HepG2 (cell line): ENCODE data around the gene FUT6. TPM values are rescaled to one million over a fixed set of nuclear protein-coding genes. Genes with fewer than 3 reads are reported as not detected.

Experiments
- BRCA1 ChIP-seq: sonication (generic); formaldehyde crosslinking; IDR thresholded peaks from 2 replicates; pipeline ENCODE4 v1.4.0; 2020; ENCODE audit warnings: missing genetic modification reagents
- CENPT ChIP-seq: sonication (generic); formaldehyde crosslinking; IDR thresholded peaks from 2 replicates; pipeline ENCODE4 v1.8.0; 2022; ENCODE audit warnings: low read depth, mild to moderate bottlenecking, moderate library complexity, missing genetic modification reagents
- HDAC1 ChIP-seq: sonication (generic); formaldehyde crosslinking; IDR thresholded peaks from 2 replicates; pipeline ENCODE4 v1.5.1; 2020; ENCODE audit warnings: mild to moderate bottlenecking, missing genetic modification reagents
- KLF16 ChIP-seq, 2 experiments: sonication (generic) in 1 of 2; formaldehyde crosslinking in 1 of 2; IDR thresholded peaks; 2 replicates each; pipeline versions ENCODE4 v1.6.1 to v1.8.0; 2016 to 2023; ENCODE audit warnings: missing genetic modification reagents in 2 of 2, missing compliant biosample characterization in 1 of 2
- MAFG ChIP-seq: sonication (generic); formaldehyde crosslinking; IDR thresholded peaks from 2 replicates; pipeline ENCODE4 v1.5.1; 2020; ENCODE audit warnings: mild to moderate bottlenecking, missing genetic modification reagents
- MED13 ChIP-seq: sonication (generic); formaldehyde crosslinking; IDR thresholded peaks from 2 replicates; pipeline ENCODE4 v1.5.0; 2020; ENCODE audit warnings: missing genetic modification reagents
- MEF2D ChIP-seq: sonication (generic); formaldehyde crosslinking; IDR thresholded peaks from 2 replicates; pipeline ENCODE4 v1.5.1; 2020; ENCODE audit warnings: mild to moderate bottlenecking, missing genetic modification reagents
- MTF1 ChIP-seq: sonication (generic); formaldehyde crosslinking; IDR thresholded peaks from 2 replicates; pipeline ENCODE4 v1.5.0; 2020; ENCODE audit warnings: missing genetic modification reagents
- NFE2L1 ChIP-seq: sonication (generic); formaldehyde crosslinking; IDR thresholded peaks from 2 replicates; pipeline ENCODE4 v1.4.0; 2020; ENCODE audit warnings: missing genetic modification reagents, mild to moderate bottlenecking, borderline replicate concordance
- NFE2L2 ChIP-seq: fragments of 150-350 bp; IDR thresholded peaks from 2 replicates; pipeline ENCODE4 v1.6.1; 2014; ENCODE audit warnings: low read length
- RARG ChIP-seq: sonication (generic); formaldehyde crosslinking; IDR thresholded peaks from 2 replicates; pipeline ENCODE4 v1.4.0; 2020; ENCODE audit warnings: low read depth, mild to moderate bottlenecking, missing genetic modification reagents
- RBAK ChIP-seq: sonication (generic); formaldehyde crosslinking; IDR thresholded peaks from 2 replicates; pipeline ENCODE4 v1.5.1; 2020; ENCODE audit warnings: mild to moderate bottlenecking, missing genetic modification reagents
- SOX6 ChIP-seq, 2 experiments: fragments of 450-650 bp in 1 of 2; sonication (generic) in 1 of 2; formaldehyde crosslinking in 1 of 2; IDR thresholded peaks; 2 replicates each; pipeline versions ENCODE4 v1.4.0 to v1.6.1; 2017 to 2020; ENCODE audit warnings: antibody characterized with exemption in 1 of 2, mild to moderate bottlenecking in 1 of 2, missing genetic modification reagents in 1 of 2
- TAF15 ChIP-seq: fragments of 200-400 bp; formaldehyde crosslinking; IDR thresholded peaks from one replicate; pipeline ENCODE4 v1.6.1; 2018; ENCODE audit warnings: mild to moderate bottlenecking, low read depth, low read length; ENCODE audit not compliant: poor library complexity, severe bottlenecking
- TEAD3 ChIP-seq: optimal IDR thresholded peaks from 2 replicates; pipeline ENCODE3; 2016; ENCODE audit warnings: borderline replicate concordance
- THAP11 ChIP-seq: IDR thresholded peaks from 2 replicates; pipeline ENCODE4 v1.6.1; 2016; ENCODE audit warnings: missing biosample characterization, missing genetic modification reagents
- ZFP1 ChIP-seq: IDR thresholded peaks from 2 replicates; pipeline ENCODE4 v1.6.1; 2016
- ZKSCAN8 ChIP-seq: IDR thresholded peaks from 2 replicates; pipeline ENCODE4 v1.6.1; 2016; ENCODE audit warnings: borderline replicate concordance, missing genetic modification reagents, missing compliant biosample characterization
- ZMYM3 ChIP-seq: sonication (generic); formaldehyde crosslinking; IDR thresholded peaks from 2 replicates; pipeline ENCODE4 v1.5.1; 2020; ENCODE audit warnings: mild to moderate bottlenecking, missing genetic modification reagents
- ZNF232 ChIP-seq: sonication (generic); formaldehyde crosslinking; IDR thresholded peaks from 2 replicates; pipeline ENCODE4 v1.4.0; 2020; ENCODE audit warnings: missing genetic modification reagents, borderline replicate concordance
- ZNF34 ChIP-seq: sonication (generic); formaldehyde crosslinking; IDR thresholded peaks from 2 replicates; pipeline ENCODE4 v1.4.0; 2020; ENCODE audit warnings: mild to moderate bottlenecking, missing genetic modification reagents, borderline replicate concordance
- ZNF788 ChIP-seq: sonication (generic); formaldehyde crosslinking; IDR thresholded peaks from 2 replicates; pipeline ENCODE4 v1.5.0; 2020; ENCODE audit warnings: mild to moderate bottlenecking, missing genetic modification reagents, borderline replicate concordance
- ZNF83 ChIP-seq: sonication (generic); formaldehyde crosslinking; IDR thresholded peaks from 2 replicates; pipeline ENCODE4 v1.4.0; 2020; ENCODE audit warnings: missing genetic modification reagents, mild to moderate bottlenecking, borderline replicate concordance
- ZNF879 ChIP-seq: sonication (generic); formaldehyde crosslinking; IDR thresholded peaks from 2 replicates; pipeline ENCODE4 v1.8.1; 2023; ENCODE audit warnings: missing genetic modification reagents
- polyA plus RNA-seq, 8 experiments: library from polyadenylated mRNA; depleted of rRNA in 3 of 8; stranded (reverse) in 7 of 8; unstranded in 1 of 8; fragments of >200 nt; fragmentation: Illumina TruSeq in 4 of 8; extraction: Trizol in 4 of 8; gene quantifications; 2 replicates each; pipeline versions ENCODE4 v1.2.1 to v1.2.3, GENCODE V29; 2011 to 2016; ENCODE audit warnings: low read depth in 4 of 8, missing spikeins in 1 of 8, mixed read lengths in 1 of 8; ENCODE audit not compliant: insufficient read depth in 1 of 8
- total RNA-seq, 5 experiments: library from RNA; depleted of rRNA; stranded (reverse); fragments of >200 nt; fragmentation: Illumina TruSeq; extraction: Trizol; gene quantifications; 2 replicates each; pipeline ENCODE4 v1.2.3, GENCODE V29; 2016; ENCODE audit warnings: low read depth in 1 of 5
- TF ChIP-seq, protein P1 (sequence below): sonication (generic); formaldehyde crosslinking; conservative IDR thresholded peaks from 2 replicates; pipeline ENCODE4 v1.4.0; 2020; ENCODE audit warnings: missing genetic modification reagents
- TF ChIP-seq, protein P2 (sequence below): sonication (generic); formaldehyde crosslinking; IDR thresholded peaks from 2 replicates; pipeline ENCODE4 v1.5.1; 2020; ENCODE audit warnings: missing genetic modification reagents, mild to moderate bottlenecking, borderline replicate concordance
- TF ChIP-seq, protein P3 (sequence below): sonication (generic); formaldehyde crosslinking; IDR thresholded peaks from 2 replicates; pipeline ENCODE4 v1.4.0; 2020; ENCODE audit warnings: missing genetic modification reagents; ENCODE audit errors: not compliant biosample characterization

FUT6 gene
- total and polyA plus RNA-seq, 2 of the 13 experiments (the other 11 are each of a cell fraction or from before 2014, with no cell fraction given): 8.2 to 27.7 TPM

DNA sequence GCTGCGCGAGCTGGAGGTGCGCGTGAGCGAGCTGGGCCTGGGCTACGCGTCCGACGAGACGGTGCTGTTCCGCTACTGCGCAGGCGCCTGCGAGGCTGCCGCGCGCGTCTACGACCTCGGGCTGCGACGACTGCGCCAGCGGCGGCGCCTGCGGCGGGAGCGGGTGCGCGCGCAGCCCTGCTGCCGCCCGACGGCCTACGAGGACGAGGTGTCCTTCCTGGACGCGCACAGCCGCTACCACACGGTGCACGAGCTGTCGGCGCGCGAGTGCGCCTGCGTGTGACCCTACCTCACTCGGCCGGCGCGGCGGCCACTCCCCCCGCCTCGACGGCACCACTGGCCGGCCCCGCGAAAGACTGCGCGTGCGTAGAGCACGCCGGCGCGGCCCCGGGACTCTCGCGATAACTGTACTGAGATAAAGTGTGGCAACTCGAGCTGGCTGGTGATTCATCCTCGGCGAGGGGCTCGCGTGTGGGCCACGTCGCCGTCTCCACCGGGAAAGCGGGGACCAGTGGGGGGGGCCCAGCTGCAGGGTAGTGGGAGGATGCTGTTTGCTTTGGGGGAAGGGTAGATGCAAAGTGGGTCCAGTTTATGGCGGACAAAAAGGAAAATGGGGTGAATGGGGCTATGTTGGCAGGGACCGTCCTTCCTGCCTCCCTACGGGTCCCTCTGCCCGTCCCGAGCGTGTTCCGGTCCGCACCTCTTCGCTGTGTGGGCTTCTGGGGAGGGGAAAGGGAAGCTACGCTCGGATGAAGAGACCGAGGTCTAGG lies 11.4 kb downstream of the FUT6 start (continued):
- TF ChIP-seq ZKSCAN8 (CRISPR knock-in tag): 0 out of 2 replicates have a peak, but pooled peaks have one; percentile 76
- TF ChIP-seq, protein P1, sequence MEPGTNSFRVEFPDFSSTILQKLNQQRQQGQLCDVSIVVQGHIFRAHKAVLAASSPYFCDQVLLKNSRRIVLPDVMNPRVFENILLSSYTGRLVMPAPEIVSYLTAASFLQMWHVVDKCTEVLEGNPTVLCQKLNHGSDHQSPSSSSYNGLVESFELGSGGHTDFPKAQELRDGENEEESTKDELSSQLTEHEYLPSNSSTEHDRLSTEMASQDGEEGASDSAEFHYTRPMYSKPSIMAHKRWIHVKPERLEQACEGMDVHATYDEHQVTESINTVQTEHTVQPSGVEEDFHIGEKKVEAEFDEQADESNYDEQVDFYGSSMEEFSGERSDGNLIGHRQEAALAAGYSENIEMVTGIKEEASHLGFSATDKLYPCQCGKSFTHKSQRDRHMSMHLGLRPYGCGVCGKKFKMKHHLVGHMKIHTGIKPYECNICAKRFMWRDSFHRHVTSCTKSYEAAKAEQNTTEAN (CRISPR knock-in tag): no peak
- TF ChIP-seq RBAK (CRISPR knock-in tag): no peak
- TF ChIP-seq KLF16 (CRISPR knock-in tag; IDR thresholded peaks at IDR 0.05): peak; percentile 25 to 95; a peak in 2 of 4 replicates
- TF ChIP-seq ZNF879: peak; percentile 85; the same call in 1 of the 2 replicates
- TF ChIP-seq RARG (CRISPR knock-in tag): no peak
- TF ChIP-seq NFE2L1 (CRISPR knock-in tag): peak; percentile 77; the same call in 1 of the 2 replicates
- TF ChIP-seq CENPT (CRISPR knock-in tag): no peak; the same call in 1 of the 2 replicates
- peak; percentile 88 for TF ChIP-seq THAP11 (CRISPR knock-in tag)
- no peak for TF ChIP-seq BRCA1 (CRISPR knock-in tag)
- no peak for TF ChIP-seq SOX6 (IDR thresholded peaks at IDR 0.05)
- peak; percentile 77 for TF ChIP-seq SOX6 (CRISPR knock-in tag; IDR thresholded peaks at IDR 0.05)
- TF ChIP-seq, protein P2, sequence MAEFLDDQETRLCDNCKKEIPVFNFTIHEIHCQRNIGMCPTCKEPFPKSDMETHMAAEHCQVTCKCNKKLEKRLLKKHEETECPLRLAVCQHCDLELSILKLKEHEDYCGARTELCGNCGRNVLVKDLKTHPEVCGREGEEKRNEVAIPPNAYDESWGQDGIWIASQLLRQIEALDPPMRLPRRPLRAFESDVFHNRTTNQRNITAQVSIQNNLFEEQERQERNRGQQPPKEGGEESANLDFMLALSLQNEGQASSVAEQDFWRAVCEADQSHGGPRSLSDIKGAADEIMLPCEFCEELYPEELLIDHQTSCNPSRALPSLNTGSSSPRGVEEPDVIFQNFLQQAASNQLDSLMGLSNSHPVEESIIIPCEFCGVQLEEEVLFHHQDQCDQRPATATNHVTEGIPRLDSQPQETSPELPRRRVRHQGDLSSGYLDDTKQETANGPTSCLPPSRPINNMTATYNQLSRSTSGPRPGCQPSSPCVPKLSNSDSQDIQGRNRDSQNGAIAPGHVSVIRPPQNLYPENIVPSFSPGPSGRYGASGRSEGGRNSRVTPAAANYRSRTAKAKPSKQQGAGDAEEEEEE (CRISPR knock-in tag): peak; percentile 82; the same call in 1 of the 2 replicates
- TF ChIP-seq TAF15: peak; percentile 48
- peak; percentile 71; the same call in 1 of the 2 replicates for TF ChIP-seq HDAC1
- TF ChIP-seq MAFG (CRISPR knock-in tag): no peak
- TF ChIP-seq NFE2L2: no peak
- TF ChIP-seq MED13 (CRISPR knock-in tag): no peak; the same call in 1 of the 2 replicates
- peak; percentile 91 for TF ChIP-seq MEF2D (CRISPR knock-in tag)
- peak; percentile 37; the same call in 1 of the 2 replicates for TF ChIP-seq ZMYM3
- TF ChIP-seq ZNF34 (CRISPR knock-in tag): no peak; the same call in 1 of the 2 replicates
- TF ChIP-seq, protein P3, sequence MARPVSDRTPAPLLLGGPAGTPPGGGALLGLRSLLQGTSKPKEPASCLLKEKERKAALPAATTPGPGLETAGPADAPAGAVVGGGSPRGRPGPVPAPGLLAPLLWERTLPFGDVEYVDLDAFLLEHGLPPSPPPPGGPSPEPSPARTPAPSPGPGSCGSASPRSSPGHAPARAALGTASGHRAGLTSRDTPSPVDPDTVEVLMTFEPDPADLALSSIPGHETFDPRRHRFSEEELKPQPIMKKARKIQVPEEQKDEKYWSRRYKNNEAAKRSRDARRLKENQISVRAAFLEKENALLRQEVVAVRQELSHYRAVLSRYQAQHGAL (CRISPR knock-in tag): no peak
- peak; percentile 85; the same call in 1 of the 2 replicates for TF ChIP-seq ZFP1
- no peak for TF ChIP-seq ZNF83
- peak; percentile 70 for TF ChIP-seq TEAD3 (CRISPR knock-in tag)
- no peak; the same call in 1 of the 2 replicates for TF ChIP-seq ZNF232 (CRISPR knock-in tag)
- peak; percentile 54; the same call in 1 of the 2 replicates for TF ChIP-seq ZNF788
- no peak for TF ChIP-seq MTF1
